ENCODE results near the gene TOPORS.
"Not testable (repeated sequence)": the region's sequence is repeated elsewhere in the genome, so short reads cannot be mapped to it uniquely, and the experiment has no call there.

The TOPORS gene

DNA sequence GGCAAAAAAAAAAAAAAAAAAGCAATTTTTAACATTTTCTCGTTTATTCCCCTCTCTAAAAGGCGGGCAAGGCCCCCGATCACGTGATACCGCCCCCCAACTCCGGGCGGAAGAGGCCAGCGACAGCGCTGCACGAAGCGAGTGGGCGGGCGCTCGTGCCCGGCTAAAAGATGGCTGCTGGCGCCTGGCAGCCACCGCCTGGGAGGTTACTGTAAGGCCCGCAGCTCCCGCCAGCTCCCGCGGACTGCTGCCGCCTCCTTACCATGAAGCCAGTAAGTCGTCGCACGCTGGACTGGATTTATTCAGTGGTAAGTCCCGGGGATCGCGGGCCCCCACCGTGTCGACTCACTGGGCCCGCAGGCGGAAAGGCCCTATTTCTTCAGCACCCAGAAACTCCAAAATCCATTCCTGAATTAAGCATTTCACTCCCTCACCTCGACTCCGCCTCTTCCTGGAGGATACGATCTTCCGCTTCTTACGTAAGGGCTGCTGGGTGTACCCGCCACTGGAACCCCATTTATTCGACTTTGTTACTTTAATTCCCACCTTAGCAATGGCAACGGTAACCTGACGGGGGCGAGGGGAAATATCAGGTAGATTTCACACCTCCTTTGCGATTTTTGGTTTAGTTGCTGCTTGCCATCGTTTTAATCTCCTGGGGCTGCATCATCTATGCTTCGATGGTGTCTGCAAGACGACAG is at the start of gene TOPORS, which contains the start of gene SMIM27:
Gene TOPORS (minus strand): TSS at position 415 of the 701 bp plus-strand sequence. CDS start 150 bp downstream, at position 265.
Gene SMIM27 (plus strand): TSS at position 156 of the 701 bp plus-strand sequence. CDS start 108 bp downstream, at position 264.
- FAIRE-seq (no peak), DNase-seq (ENCODE audit: insufficient read length, low spot score) (peak; percentile 61)

DNA sequence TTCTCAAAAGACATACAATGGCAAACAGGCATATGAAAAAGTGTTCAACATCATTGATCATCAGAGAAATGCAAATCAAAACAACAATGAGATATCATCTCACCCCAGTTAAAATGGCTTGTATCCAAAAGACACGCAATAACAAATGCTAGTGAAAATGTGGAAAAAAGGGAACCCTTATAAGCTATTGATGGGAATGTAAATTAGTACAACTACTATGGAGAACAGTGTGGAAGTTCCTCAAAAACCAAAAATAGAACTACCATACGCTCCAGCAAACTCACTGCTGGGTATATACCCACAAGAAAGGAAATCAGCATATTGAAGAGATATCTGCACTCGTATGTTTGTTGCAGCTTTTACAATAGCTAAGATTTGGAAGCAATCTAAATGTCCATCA is 46.6 kb upstream of the TOPORS start:
- not testable (repeated sequence) for FAIRE-seq; DNase-seq (ENCODE audit: insufficient read length, low spot score)

DNA sequence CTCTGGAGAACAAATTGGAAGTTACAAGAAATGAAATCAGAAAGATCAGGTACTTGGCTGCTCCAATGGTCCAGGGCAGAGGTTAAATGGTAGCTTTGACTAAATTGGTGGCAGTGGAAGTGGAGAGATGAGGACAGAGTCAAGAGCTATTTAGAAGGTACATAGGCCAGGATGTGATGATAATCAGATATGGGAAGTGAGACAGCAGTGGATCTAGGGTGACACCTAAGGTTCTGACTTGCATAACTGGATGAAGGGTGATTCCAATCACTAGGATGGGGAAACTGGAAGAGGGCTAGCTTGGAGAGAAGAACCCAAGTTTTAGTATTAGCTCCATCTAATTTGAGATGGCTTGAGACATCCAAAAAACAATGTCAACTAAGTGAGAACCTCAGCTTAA is 44.5 kb upstream of the TOPORS start:
- FAIRE-seq (no peak), DNase-seq (ENCODE audit: insufficient read length, low spot score) (no peak)

DNA sequence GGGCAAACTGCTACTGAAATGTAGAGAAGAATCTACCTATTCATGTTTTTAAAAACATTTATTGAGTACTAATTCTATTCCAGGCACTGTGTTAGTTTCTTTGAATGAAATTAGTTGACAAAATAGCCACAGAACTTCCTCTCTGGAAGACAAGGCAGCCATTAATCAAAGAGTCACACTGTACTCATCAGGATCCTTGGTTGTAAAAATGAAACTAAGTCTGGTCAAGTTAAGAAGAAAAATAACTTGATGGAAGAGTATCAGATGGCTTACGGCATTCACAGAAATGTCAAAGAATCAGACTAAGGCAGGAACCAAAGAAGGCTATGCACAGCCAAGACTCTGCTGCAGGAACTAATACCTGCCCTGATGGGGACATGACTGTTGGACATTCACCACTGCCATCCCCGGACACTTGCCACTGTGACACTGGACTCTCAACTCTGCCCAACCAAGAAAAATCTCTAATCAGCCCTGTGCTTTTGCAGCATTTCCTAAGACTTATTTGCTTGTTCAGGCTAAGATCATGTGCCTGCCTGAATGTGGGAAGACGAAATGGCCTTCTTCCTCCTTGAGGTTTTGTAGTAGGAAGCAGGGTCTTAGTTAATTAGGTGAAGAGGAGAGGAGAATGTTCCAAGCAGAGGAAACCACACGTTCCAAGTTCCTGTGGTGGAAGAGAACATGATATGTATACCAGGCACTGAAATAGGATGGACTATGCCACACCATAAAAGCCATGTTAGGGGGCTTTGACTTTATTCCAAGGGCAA is 43.9 kb upstream of the TOPORS start:
- FAIRE-seq = no peak
- no peak for DNase-seq (ENCODE audit: insufficient read length, low spot score)

DNA sequence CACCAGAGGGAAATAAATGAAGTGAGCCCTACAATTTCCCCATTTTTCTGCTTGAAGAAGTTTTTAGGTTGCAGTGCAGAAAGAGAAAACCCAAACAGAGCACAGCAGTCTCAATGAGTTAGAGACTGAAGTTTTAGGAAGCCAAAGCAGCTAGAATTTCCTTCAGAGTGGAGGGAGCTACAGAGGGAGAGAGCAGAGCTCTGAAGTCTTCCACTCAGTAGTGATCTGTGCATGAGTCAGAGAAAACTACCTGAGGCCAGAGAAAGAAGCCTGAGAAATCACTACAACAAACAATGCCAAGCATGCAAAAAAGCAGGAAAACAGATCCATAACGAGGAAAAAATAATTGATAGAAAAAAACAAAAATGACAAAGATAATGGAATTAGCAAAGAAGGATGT is 38.5 kb upstream of the TOPORS start:
- FAIRE-seq (no peak), DNase-seq (ENCODE audit: insufficient read length, low spot score) (no peak)

DNA sequence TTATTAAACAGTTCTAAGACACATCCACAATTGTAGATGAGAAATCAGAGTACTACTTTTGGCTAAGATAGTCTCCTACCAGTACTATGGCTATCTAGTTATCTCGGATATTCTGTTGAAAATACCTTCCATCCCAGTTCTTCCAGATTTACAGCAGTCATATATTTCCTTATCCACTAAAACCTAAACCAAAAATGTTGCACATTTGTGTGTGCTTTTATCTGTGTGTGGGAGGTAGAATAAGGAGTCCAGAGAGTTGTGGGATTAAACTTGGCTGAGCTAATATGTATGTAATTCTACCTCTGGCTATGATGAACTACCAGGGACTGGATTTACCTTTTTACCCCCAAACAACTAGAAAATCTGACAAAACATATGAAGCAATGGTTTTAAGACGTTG is 38.1 kb upstream of the TOPORS start:
- no peak for DNase-seq (ENCODE audit: insufficient read length, low spot score)
- no peak for FAIRE-seq

DNA sequence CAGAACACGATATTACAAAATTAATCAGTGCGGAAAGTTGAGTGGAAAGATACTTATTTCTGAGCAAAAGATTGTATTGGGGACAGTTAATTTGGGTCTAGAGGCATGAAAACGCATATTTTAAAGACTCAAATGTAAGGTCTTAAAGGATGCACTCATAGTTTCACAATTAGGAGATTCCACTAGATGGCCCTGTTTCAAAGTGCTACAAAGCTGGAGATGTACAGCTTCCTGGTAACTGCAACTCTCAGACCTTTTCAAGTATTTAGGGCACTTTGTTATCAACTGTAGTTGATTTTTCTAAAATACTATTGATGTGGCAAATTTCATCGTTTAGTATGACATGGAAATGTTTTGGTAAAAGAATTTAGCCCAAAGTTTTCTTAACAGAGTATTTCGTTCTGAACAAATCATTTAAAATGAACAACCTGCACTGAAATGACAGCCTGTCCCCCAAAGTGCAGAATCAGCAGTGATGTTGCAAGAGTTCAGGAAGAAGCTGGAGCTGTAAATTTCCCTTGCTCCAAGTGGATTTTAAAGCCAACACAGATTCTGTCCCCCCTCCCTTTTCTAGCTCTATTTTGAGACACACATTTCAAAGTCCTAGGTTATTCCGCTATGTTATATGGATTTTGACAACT is 36.8 kb upstream of the TOPORS start:
- no peak for FAIRE-seq
- DNase-seq (ENCODE audit: insufficient read length, low spot score) = peak; percentile 31

DNA sequence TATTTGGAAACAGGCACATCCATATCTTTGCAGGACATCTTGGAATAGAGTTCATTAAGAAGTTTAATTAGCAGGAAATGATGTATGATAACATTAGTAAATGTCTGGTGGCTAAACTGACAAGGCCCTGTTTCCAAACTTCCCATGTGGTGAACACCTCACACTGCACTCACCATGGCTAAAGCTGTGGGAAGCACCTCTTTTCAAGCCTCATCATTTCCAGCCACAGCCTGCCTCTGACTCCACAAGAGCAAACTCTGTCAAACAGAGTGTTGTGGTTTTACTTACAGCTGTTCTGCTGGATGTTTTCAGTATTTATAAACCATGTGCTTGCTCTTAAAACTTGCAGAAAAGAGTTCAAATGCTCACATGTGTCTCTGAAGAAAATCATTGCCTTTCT is 35.5 kb upstream of the TOPORS start:
- DNase-seq (ENCODE audit: insufficient read length, low spot score) (no peak), FAIRE-seq (no peak)

DNA sequence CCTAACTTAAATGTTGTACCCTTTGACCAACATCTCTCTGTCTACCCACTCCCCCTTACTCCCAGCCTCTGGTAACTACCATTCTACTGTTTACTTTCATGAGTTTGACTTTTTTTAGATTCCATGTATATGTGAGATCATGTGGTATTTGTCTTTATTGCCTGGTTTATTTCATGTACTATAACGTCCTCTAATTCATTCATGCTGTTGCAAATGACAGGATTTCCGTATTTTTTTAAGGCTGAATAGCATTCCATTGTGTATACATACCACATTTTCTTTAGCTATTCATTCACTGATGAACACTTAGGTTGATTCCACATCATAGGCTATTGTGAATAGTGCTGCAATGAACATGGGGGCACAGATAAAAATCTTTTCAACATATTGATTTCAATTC is 32.4 kb upstream of the TOPORS start:
- FAIRE-seq (no peak), DNase-seq (ENCODE audit: insufficient read length, low spot score) (no peak)

DNA sequence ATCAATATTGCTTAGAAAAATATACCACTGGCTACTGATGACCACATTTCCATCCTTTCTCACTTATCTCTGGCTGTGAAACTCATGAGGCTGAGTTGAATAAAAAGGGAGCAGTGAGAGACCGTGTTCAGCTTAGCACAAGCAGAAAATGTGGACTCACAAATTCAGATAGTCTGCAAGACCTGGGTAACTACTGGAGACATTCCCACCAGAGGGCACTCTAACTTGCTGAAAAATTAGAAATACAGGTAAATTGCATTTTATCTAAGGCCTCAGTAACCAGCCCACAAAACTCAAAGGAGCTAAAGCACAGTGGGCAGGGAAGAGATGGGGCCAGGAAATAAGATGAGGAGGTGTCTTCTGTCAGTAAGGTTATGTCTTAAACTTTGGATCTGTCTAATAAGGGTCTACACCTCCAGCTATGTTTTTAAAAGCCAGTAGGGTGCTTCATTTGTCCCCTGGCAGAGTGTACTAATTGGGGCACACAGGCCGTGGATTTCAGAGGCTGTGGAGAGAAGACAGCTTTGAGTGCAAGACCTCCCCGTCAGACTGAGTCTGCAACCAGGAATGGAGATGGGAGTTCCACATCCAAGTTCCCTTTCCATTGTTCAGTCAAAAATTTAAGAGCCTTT is 29.2 kb upstream of the TOPORS start:
- DNase-seq (ENCODE audit: insufficient read length, low spot score) = peak; percentile 26

DNA sequence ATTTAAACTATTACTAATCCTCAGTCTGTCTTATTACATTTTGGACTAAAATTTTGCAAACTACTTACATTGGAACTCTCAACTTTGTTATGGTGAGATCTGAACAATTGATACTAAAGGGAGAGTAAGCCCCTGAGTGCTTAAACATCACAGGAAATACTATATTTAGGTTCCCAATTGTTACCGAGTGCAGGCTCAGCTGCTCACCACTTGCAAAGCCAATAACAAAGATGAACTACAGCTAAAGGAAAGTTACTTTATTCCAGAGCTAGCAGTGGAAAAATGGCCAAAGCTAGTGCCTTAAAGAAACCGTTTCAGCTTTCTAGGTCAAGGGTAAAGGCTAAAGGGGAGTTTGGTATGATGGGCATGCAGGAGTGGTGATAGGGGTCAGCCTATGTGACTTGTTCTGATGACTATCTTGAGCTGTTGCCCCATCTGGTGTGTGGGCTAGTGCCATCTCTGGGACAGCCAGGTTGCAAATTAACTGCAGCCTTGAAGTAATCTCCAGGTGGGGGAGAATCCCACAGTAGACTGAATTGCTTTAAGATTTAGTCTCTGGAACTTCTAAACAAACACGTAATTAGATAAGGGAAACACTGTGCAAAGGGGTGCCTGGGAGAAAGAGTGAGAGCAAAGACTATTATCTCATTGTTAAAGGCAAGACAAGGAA is 28.4 kb upstream of the TOPORS start:
- DNase-seq (ENCODE audit: insufficient read length, low spot score) = no peak
- no peak for FAIRE-seq

More for the DNA sequence above, 29.2 kb upstream of the TOPORS start:
- FAIRE-seq = no peak

DNA sequence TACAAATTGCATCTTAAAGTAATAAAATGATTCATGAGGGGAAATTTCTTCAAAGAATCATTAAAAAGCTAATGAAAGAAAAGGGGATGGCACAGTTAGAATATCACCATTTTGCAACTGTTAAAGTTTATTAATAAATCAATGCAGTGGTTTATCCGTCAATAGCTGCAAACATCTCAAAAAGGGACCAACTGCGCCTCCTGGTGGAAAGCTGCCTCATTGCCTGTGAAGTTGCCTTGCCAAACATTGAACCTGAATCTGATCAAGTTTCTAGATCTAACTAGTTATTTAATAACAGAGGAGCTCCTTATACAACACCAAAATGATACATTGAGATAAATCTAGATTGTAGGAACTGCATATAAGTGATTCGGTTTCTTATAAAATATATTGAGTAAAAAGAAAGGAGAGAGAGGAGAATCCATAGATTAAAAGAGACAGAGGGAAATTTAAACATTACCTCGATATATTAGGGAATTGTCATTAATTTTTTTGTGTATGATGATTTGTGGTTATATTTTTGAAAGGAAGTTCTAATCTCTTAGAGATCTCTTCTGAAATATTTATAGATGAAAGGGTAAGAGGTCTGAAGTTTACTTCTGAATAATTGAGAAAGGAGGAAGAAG is 27.4 kb upstream of the TOPORS start:
- DNase-seq (ENCODE audit: insufficient read length, low spot score) (no peak), FAIRE-seq (no peak)

DNA sequence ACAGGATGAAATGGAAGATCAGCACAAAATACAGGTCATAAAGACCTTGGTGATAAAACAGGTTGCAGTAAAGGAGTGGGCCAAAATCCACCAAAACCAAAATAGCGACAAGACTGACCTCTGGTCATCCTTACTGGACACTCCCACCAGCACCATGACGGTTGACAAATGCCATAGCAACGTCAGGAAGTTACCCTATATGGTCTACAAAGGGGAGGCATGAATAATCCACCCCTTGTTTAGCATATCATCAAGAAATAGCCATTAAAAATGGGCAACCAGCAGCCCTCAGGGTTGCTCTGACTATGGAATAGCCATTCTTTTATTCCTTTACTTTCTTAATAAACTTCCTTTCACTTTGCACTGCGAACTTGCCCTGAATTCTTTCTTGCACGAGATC is 26.6 kb upstream of the TOPORS start:
- FAIRE-seq = no peak
- no peak for DNase-seq (ENCODE audit: insufficient read length, low spot score)

DNA sequence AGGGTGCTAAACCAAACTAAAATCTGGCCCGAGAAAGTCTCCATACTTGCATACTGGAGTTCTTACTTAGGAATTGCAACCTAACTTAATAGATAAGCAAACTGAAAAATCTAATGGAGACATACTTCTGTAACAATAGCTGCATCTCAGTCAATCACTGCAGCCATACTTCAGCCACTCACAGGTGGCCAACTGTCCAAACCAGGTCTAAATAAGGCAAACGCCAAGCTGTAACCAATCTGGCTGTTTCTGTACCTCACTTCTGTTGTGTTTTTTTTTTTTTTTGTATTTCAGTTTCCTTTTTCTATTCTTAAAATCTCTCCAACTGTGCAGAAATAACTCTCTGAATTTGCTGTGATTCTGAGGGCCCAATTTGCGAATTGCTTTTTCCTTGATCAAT is 24.9 kb upstream of the TOPORS start:
- DNase-seq (ENCODE audit: insufficient read length, low spot score) = no peak
- no peak for FAIRE-seq

DNA sequence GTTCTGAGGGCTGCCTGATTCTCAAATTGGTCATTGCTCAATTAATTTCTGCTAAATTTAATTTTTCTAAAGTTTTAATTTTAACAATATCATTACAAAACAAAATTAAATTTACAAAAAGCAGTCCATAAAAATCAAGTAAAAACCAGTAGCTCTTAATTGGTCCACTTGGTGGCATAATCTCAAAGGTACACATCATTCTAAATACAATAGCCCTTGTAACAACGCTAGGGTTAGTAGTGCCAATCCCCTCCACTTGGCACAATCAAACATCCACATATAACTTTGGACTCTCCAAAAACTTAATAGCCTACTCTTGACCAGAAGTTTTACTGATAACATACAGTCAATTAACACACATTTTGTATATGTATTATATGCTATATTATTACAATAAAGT is 22.5 kb upstream of the TOPORS start:
- DNase-seq (ENCODE audit: insufficient read length, low spot score) (no peak), FAIRE-seq (no peak)

DNA sequence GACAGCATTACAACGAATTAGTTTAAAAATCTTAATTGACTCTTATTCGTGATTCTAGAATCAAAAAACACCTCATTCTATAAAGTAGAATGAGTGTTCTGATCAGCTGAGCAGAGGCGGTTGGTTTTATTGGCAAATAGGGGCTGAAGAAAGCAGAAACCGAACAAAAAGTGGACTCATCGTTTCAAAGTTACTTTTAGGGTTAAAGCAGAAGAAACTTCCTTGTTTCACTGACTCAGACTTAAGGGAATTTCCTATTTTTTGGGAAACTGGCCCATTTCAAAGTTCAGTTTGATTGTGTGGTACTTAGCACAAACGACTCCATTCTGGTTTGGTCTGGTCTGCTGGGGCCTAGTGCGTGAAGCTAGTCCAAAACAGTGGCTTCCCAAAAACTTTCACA is 21.4 kb upstream of the TOPORS start:
- no peak for DNase-seq (ENCODE audit: insufficient read length, low spot score)
- no peak for FAIRE-seq

DNA sequence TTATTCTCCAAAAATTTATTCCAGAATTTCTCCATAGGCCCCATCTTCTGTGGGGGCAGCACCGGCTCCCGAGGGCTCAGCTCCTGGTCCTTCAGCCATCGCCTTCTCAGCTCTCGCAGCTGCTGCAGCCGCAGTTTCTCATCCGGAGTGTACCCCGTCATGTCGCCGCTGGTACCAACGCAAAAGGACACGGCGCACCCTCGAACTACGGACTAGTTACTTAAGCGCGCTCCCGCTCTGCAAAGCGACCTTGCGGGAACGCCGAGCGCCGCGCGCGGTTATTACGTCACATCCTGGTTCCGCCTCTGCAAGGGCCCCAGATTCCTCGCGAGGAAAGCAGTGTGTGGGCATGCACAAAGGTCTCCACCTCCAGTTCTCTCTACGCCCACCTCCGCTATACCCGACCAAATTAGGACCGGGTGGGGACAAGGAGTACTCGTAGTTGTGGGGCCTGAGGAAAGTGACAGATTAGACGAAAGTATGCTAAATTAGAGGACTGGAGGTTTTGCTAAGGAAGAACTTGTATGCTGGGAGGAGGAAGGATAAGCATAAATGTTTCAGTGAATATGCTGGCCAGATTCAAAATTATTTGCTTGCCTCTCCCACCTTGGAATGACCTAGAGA is 20.6 kb upstream of the TOPORS start, which contains the start of gene NDUFB6:
Gene NDUFB6 (minus strand): TSS at position 260 of the 624 bp plus-strand sequence. CDS start 99 bp downstream, at position 161.
- DNase-seq (ENCODE audit: insufficient read length, low spot score) (peak; percentile 79), FAIRE-seq (peak; percentile 77)

DNA sequence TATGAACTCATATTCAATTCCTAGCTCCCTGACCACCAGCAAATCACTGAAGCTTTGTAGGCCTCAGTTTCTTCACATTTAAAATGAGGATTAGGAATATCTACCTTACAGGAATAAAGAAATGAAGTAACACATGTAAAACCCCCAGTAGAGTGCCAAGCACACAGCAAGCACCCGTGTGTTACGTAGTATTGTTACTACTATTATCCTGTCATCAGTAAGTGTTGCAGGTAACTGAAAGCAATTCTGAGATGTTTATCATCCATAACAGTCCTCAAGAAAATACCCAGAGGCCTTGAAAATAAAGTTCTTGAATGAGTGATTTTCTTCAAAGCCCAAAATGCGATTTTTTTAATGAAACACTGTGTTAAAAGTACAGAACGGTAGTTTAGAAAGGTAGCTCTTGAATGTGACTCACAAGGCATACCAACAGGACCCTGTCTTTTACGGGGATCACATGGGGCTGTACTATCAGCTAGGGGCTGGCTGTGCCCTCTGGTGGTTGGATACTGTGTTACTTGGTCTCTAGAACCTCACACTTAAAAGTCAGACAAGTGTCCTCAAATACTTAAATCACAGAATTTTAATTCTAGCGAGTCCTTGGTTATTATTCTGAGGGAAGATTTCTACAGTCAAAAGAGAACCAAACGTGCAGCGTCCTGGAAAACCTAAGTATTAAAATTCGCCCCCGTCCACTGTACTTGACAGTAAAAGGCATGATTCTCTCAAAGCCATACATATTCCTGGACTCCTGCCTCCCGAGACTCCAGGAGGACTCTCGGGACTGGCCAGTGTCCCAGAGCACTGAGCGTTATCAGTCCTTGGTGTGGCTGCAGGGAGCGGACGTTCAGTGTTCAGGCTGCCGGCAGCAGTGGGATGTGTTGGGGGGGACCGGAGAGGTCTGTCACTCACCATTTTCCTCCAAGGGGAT is 19.8 kb upstream of the TOPORS start:
- DNase-seq (ENCODE audit: insufficient read length, low spot score) = peak; percentile 60
- no peak for FAIRE-seq

Measured in HTR-8/SVneo (cell line).